Measurements from ENCODE around the gene MAS1L. TPM values are rescaled to one million over a fixed set of nuclear protein-coding genes. Genes with fewer than 3 reads are reported as not detected.

Gene MAS1L
- total RNA-seq, 4 donors from 2014 or later, result not detected

- ATAC-seq (ENCODE audit: low FRiP score), result no peak
- DNase-seq (ENCODE audit: low spot score), result no peak
- no peak for TF ChIP-seq CTCF (IDR thresholded peaks at IDR 0.05)
Measured at GRCh38 chr6:29521006-29521680, 33.4 kb upstream of the MAS1L start.

- no peak for TF ChIP-seq CTCF (IDR thresholded peaks at IDR 0.05)
- no peak for ATAC-seq (ENCODE audit: low FRiP score)
- DNase-seq (ENCODE audit: low spot score), result no peak
Measured at GRCh38 chr6:29520232-29520631, 32.5 kb upstream of the MAS1L start.

GRCh38 chr6:29519291-29520010 lies 31.7 kb upstream of the MAS1L start:
- TF ChIP-seq CTCF (IDR thresholded peaks at IDR 0.05), result no peak
- no peak for ATAC-seq (ENCODE audit: low FRiP score)
- DNase-seq (ENCODE audit: low spot score), result no peak

- ATAC-seq (ENCODE audit: low FRiP score) (no peak), DNase-seq (ENCODE audit: low spot score) (no peak)
- TF ChIP-seq CTCF (IDR thresholded peaks at IDR 0.05), result no peak
Measured at GRCh38 chr6:29517728-29518440, 30.1 kb upstream of the MAS1L start.

- ATAC-seq (ENCODE audit: low FRiP score), result no peak
Measured at GRCh38 chr6:29517245-29517644, 29.5 kb upstream of the MAS1L start.

GRCh38 chr6:29516108-29516507 lies 28.4 kb upstream of the MAS1L start:
- ATAC-seq (ENCODE audit: low FRiP score) (no peak), DNase-seq (ENCODE audit: low spot score) (no peak)
- no peak for TF ChIP-seq CTCF (IDR thresholded peaks at IDR 0.05)

More at GRCh38 chr6:29517245-29517644, 29.5 kb upstream of the MAS1L start:
- no peak for TF ChIP-seq CTCF (IDR thresholded peaks at IDR 0.05)
- DNase-seq (ENCODE audit: low spot score), result no peak

Measured in omental fat pad (tissue), 4 donors.